Keratinocyte (primary cell): ENCODE measurements around the gene TMEM169. TPM values are rescaled to one million over a fixed set of nuclear protein-coding genes. Genes with fewer than 3 reads are reported as not detected.

Source experiments
- DNase-seq: peaks from one replicate; pipeline ENCODE4 v3.0.0-alpha.2; 2011; ENCODE audit warnings: low read depth, missing footprints, low spot score
- FAIRE-seq: peaks from 2 replicates; lab custom pipeline; 2011; peaks lifted over from hg19 to GRCh38; lab: Jason Lieb, UNC
- H2AFZ ChIP-seq: 2 replicates; pipeline ENCODE4 v1.6.0; 2012; ENCODE audit warnings: low read length, control low read depth, inconsistent platforms; ENCODE audit not compliant: control insufficient read depth
- H3K27ac ChIP-seq: 2 replicates; pipeline ENCODE4 v1.5.1; 2011; ENCODE audit warnings: low read length; ENCODE audit not compliant: control insufficient read depth, insufficient read depth
- H3K27me3 ChIP-seq: 3 replicates; pipeline ENCODE4 v1.6.0; 2011; ENCODE audit warnings: low read length; ENCODE audit not compliant: control insufficient read depth, insufficient read depth; ENCODE audit errors: extremely low read depth
- H3K36me3 ChIP-seq, 2 experiments: 2 replicates in 1 of 2; 3 replicates in 1 of 2; pipeline ENCODE4 v1.5.1; 2011; ENCODE audit warnings: low read length in 2 of 2, mild to moderate bottlenecking in 1 of 2; ENCODE audit not compliant: control insufficient read depth in 2 of 2, insufficient read depth in 2 of 2; ENCODE audit errors: extremely low read depth in 1 of 2
- H3K4me1 ChIP-seq: 3 replicates; pipeline ENCODE4 v1.5.1; 2011; ENCODE audit warnings: low read length; ENCODE audit not compliant: control insufficient read depth, insufficient read depth; ENCODE audit errors: extremely low read depth
- H3K4me2 ChIP-seq: 3 replicates; pipeline ENCODE4 v1.6.0; 2011; ENCODE audit warnings: low read depth, low read length; ENCODE audit not compliant: control insufficient read depth, insufficient read depth; ENCODE audit errors: extremely low read depth
- H3K4me3 ChIP-seq, 3 experiments: fragments of 200-600 bp in 1 of 3; sonication (generic) in 1 of 3; 2 replicates in 2 of 3; 3 replicates in 1 of 3; pipeline ENCODE4 v1.5.1; 2011 to 2016; ENCODE audit warnings: low read length in 3 of 3, mild to moderate bottlenecking in 3 of 3, control low read depth in 2 of 3, inconsistent platforms in 1 of 3, low read depth in 1 of 3, mixed read lengths in 1 of 3, mixed run types in 1 of 3, moderate library complexity in 1 of 3; ENCODE audit not compliant: control insufficient read depth in 2 of 3, insufficient read depth in 2 of 3; ENCODE audit errors: extremely low read depth in 1 of 3
- H3K79me2 ChIP-seq: 2 replicates; pipeline ENCODE4 v1.6.0; 2012; ENCODE audit warnings: low read length; ENCODE audit not compliant: control insufficient read depth, insufficient read depth
- H3K9ac ChIP-seq: 3 replicates; pipeline ENCODE4 v1.6.0; 2011; ENCODE audit warnings: low read length; ENCODE audit not compliant: control insufficient read depth, insufficient read depth; ENCODE audit errors: extremely low read depth
- H3K9me1 ChIP-seq: 3 replicates; pipeline ENCODE4 v1.6.0; 2011; ENCODE audit warnings: low read length; ENCODE audit not compliant: control insufficient read depth, insufficient read depth; ENCODE audit errors: extremely low read depth
- H3K9me3 ChIP-seq: 2 replicates; pipeline ENCODE4 v1.5.1; 2012; ENCODE audit warnings: low read depth, low read length; ENCODE audit not compliant: control insufficient read depth
- H4K20me1 ChIP-seq: 3 replicates; pipeline ENCODE4 v1.6.0; 2011; ENCODE audit warnings: low read length; ENCODE audit not compliant: control insufficient read depth, insufficient read depth; ENCODE audit errors: extremely low read depth
- CTCF ChIP-seq, 3 experiments: IDR thresholded peaks in 1 of 3; conservative IDR thresholded peaks in 1 of 3; optimal IDR thresholded peaks in 1 of 3; 2 replicates in 2 of 3; 3 replicates in 1 of 3; pipeline versions ENCODE3 to v1.5.1; 2011; ENCODE audit warnings: low read length in 3 of 3, mild to moderate bottlenecking in 3 of 3, moderate library complexity in 2 of 3, control low read depth in 1 of 3, inconsistent platforms in 1 of 3; ENCODE audit not compliant: insufficient read depth in 2 of 3; ENCODE audit errors: extremely low read depth in 1 of 3
- EZH2 ChIP-seq: IDR thresholded peaks from one replicate; pipeline ENCODE4 v1.6.1; 2012; ENCODE audit warnings: inconsistent platforms, mild to moderate bottlenecking, low read length, moderate library complexity
- dilution Hi-C: fragments of 300-500 bp; cut with MboI; formaldehyde crosslinking; loops from one replicate; pipeline ENCODE4 v1.7.0; 2020; ENCODE audit warnings: low sequenced_read_pairs; ENCODE audit not compliant: extremely low pct_ligation_motif_present
- polyA plus RNA-seq, 5 experiments: library from polyadenylated mRNA; depleted of rRNA in 3 of 5; stranded (reverse) in 3 of 5; stranded (forward) in 1 of 5; unstranded in 1 of 5; fragments of >200 nt; gene quantifications; 1 replicate in 1 of 5; 2 replicates in 3 of 5; 3 replicates in 1 of 5; pipeline versions ENCODE4 v1.2.1 to v1.2.3, GENCODE V29; 2011 to 2012; ENCODE audit warnings: missing spikeins in 2 of 5, low read depth in 1 of 5, low replicate concordance in 1 of 5

TMEM169 gene
- polyA plus RNA-seq, 1 donor (not counting 4 experiments of a cell fraction or from before 2014, with no cell fraction given): not detected

GRCh38 chr2:216051350-216051749, 30.4 kb upstream of the TMEM169 start:
- no peak overlapping the region for H3K4me2 ChIP-seq
- H3K9ac ChIP-seq: no peak overlapping the region
- no peaks in the 10 kb centered on the region for H4K20me1 ChIP-seq
- no peak overlapping the region for H3K4me3 ChIP-seq
- no peak overlapping the region for H2AFZ ChIP-seq
- H3K79me2 ChIP-seq: no peaks in the 10 kb centered on the region
- DNase-seq (no peak), FAIRE-seq (no peak)
- H3K4me1 ChIP-seq: no peaks in the 10 kb centered on the region
- no peaks in the 10 kb centered on the region for H3K36me3 ChIP-seq
- no peaks in the 10 kb centered on the region for H3K27me3 ChIP-seq
- dilution Hi-C loops: no loop called here
- TF ChIP-seq CTCF (optimal IDR thresholded peaks at IDR 0.05 in 1 of 3, IDR thresholded peaks at IDR 0.05 in 1 of 3, conservative IDR thresholded peaks at IDR 0.05 in 1 of 3; ENCODE audit: extremely low read depth in 1 of 3, insufficient read depth in 2 of 3, low read length in 3 of 3): no peak
- no peak for TF ChIP-seq EZH2
- no peaks in the 10 kb centered on the region for H3K9me3 ChIP-seq
- no peak overlapping the region for H3K27ac ChIP-seq
- no peaks in the 10 kb centered on the region for H3K9me1 ChIP-seq

DNA sequence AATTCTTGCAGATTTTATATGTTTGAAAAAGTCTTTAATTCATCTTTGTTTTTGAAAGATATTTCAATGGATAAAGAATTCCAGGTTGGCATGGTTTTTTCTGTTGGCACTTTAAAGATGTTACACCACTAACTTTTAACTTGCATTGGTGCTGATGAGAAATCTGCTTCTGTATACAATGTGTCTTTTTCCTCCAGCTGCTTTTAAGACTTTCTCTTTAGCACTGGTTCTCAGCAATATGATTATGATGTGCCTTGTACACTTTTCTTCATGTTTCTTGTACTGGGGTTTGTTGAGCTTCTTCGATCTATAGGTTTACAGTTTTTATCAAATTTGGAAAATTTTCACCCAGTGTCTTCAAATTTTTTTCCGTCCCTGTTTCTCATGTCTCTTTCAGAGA, 29.3 kb upstream of the TMEM169 start:
- no peaks in the 10 kb centered on the region for H3K79me2 ChIP-seq
- no peaks in the 10 kb centered on the region for H3K9me1 ChIP-seq
- peaks cover under 1% of the 10 kb centered on the region for H3K4me1 ChIP-seq
- no peak overlapping the region for H2AFZ ChIP-seq
- no peaks in the 10 kb centered on the region for H3K9me3 ChIP-seq
- H3K9ac ChIP-seq: no peak overlapping the region
- TF ChIP-seq CTCF (optimal IDR thresholded peaks at IDR 0.05 in 1 of 3, IDR thresholded peaks at IDR 0.05 in 1 of 3, conservative IDR thresholded peaks at IDR 0.05 in 1 of 3; ENCODE audit: extremely low read depth in 1 of 3, insufficient read depth in 2 of 3, low read length in 3 of 3) (no peak), EZH2 (no peak)
- H3K27me3 ChIP-seq: no peaks in the 10 kb centered on the region
- H3K4me2 ChIP-seq: no peak overlapping the region
- H3K4me3 ChIP-seq: no peak overlapping the region
- no peaks in the 10 kb centered on the region for H3K36me3 ChIP-seq
- no peak for FAIRE-seq
- no peaks in the 10 kb centered on the region for H4K20me1 ChIP-seq
- dilution Hi-C loops: no loop called here
- DNase-seq: no peak
- no peak overlapping the region for H3K27ac ChIP-seq
